T-helper 1 cell treated with Interleukin-12 subunit alpha and Interleukin-12 subunit beta and Interleukin-4 antibody, amounts not matched to agents 30 μg/mL and 1 μg/mL, for 36 hours (primary cell): ENCODE results near the gene USP32.
"Not testable (repeated sequence)": the region's sequence is repeated elsewhere in the genome, so short reads cannot be mapped to it uniquely, and the experiment has no call there.

ENCODE experiments used
- H3K27ac Mint-ChIP-seq: one replicate; pipeline ENCODE4 v1.8.0; 2021; ENCODE audit warnings: mild to moderate bottlenecking, mixed read lengths
- H3K27me3 Mint-ChIP-seq: one replicate; pipeline ENCODE4 v1.8.0; 2021; ENCODE audit warnings: low read depth, mixed read lengths
- H3K36me3 Mint-ChIP-seq: one replicate; pipeline ENCODE4 v1.8.0; 2021; ENCODE audit warnings: low read depth, mixed read lengths
- H3K4me1 Mint-ChIP-seq: one replicate; pipeline ENCODE4 v1.8.0; 2021; ENCODE audit warnings: low read depth, mixed read lengths
- H3K4me3 Mint-ChIP-seq: one replicate; pipeline ENCODE4 v1.8.0; 2021; ENCODE audit warnings: mild to moderate bottlenecking, moderate library complexity, mixed read lengths
- H3K9me3 Mint-ChIP-seq: one replicate; pipeline ENCODE4 v1.8.0; 2021; ENCODE audit warnings: mixed read lengths

Gene USP32

DNA sequence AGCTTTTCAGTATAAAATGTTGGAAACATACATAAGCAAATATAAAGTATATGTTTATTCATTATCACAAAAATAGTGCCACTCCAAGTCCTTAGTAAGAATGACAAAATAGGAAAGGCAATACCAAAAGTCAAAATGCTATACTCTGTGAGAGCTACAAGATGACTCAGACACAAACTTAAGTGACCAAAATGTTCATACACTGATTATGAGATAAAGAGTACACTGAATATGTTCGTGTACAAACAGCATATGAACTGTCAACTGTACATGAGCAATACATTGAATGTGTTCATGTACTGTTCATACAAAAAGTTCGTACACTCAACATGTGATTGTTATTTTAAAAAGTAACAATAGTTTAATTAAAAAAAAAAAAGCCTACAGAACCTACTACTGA lies 138.9 kb downstream of the USP32 start:
- Mint-ChIP-seq H3K4me3 (no peak overlapping the region), H3K4me1 (peaks cover 3% of the 10 kb centered on the region), H3K27me3 (no peaks in the 10 kb centered on the region), H3K9me3 (no peaks in the 10 kb centered on the region), H3K27ac (no peak overlapping the region), H3K36me3 (peaks cover 20% of the 10 kb centered on the region)

DNA sequence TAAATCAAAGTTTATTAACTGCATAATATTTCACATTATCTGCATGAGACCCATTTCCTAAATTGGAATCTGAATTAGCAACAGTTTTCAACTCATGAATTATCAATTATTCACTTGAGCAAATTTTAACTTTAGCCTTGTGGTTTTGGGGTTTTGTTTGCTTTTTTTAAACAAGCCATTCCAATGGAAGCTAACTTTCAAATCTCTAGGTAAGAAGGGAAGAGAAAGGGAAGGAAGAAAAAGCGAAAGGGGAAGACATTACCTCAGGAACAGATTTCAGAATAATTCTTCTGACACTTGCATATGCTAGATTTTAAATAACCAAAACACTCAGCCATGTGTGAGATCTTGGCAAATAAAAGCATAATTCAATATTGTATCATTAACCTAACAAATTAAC lies 139.5 kb downstream of the USP32 start:
- H3K27ac Mint-ChIP-seq, result no peak overlapping the region
- H3K27me3 Mint-ChIP-seq, result no peaks in the 10 kb centered on the region
- no peak overlapping the region for H3K4me3 Mint-ChIP-seq
- peaks cover under 1% of the 10 kb centered on the region for H3K9me3 Mint-ChIP-seq
- H3K4me1 Mint-ChIP-seq, result no peaks in the 10 kb centered on the region
- peaks cover 21% of the 10 kb centered on the region for H3K36me3 Mint-ChIP-seq

DNA sequence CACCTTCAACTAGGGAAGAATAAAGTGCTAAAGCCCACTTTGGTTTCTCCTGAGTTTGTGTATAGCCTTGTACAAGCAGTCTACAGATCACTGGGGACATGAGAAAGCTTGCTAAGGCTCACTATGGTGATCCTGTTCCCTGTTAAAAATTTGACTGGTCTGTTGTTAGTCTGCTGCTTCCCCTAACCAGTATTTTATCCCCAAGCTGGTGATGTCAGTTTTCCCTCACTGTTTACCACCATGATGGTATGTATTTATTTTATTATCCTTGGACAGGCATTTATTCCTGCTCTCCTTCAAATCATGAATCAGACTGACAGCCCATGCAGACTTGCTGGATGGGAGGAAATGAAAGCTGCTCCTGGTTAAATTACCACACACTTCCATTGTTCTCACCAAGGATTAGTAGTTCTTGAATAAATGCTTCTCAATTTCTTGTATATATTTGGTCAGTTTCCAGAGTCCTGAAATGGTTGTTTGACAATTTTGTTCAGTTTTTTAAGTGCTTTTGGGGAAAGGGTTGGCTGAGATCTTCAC lies 142.6 kb downstream of the USP32 start:
- Mint-ChIP-seq H3K9me3 (peaks cover 3% of the 10 kb centered on the region), H3K27ac (no peak overlapping the region), H3K4me1 (no peaks in the 10 kb centered on the region), H3K4me3 (no peak overlapping the region), H3K27me3 (no peaks in the 10 kb centered on the region), H3K36me3 (peaks cover 26% of the 10 kb centered on the region)

DNA sequence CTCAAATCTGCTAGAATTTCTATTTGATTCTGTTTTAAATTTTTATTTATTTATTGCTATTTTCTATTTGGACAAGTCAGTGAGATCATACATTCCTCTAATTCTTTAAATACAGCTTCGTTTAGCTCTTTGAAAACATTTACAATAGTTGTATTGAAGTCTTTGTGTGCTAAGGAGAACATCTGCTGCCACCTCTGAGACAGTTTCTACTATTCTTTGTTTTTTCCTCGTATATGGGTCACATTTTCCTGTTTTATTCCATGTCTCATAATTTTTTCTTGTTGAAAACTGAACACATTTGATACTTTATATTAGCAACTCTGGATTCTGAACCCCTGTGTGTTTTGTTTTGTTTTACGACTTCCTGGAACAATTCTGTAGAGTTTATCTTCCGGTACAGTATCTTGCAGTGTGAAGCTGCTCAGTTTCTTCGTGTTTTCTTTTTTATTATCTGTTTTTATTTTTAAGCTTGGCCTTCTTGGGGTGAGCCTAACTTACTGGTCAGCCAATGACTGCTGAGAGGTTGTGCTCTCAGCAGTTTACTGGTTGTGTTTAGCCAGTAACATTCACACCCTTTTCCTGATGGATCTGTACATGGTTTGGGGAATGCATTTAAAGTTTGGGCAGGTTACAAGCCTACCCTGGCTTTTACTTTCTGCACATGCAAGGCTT lies 143.2 kb downstream of the USP32 start:
- no peak overlapping the region for H3K27ac Mint-ChIP-seq
- H3K27me3 Mint-ChIP-seq, result no peaks in the 10 kb centered on the region
- peaks cover 26% of the 10 kb centered on the region for H3K36me3 Mint-ChIP-seq
- no peaks in the 10 kb centered on the region for H3K4me1 Mint-ChIP-seq
- H3K9me3 Mint-ChIP-seq, result peaks cover 3% of the 10 kb centered on the region
- no peak overlapping the region for H3K4me3 Mint-ChIP-seq

DNA sequence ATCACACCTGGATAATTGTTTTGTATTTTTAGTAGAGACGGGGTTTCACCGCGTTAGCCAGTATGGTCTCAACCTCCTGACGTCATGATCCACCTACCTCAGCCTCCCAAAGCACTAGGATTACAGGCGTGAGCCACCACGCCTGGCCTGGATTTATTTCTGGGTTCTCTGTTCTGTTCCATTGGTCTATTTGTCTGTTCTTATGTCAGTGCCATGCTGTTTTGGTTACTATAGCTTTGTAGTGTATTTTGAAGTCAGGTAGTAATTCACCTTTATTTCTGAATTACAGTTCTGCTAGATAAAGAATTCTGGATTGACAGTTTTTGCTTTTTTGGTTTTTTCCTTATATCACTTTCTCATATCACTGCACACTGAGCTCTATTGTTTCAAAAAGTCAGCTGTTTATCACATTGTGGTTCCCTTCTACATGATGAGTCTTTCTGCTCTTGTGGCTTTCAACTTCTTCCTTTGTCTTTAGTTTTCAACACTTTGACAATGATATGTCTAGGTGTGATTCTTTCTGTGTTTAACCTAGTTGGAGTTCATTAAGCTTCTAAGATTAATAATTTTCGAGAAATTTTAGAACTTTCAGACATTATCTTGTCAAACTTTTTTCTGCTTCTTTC lies 144.0 kb downstream of the USP32 start:
- H3K27ac Mint-ChIP-seq, result no peak overlapping the region
- no peak overlapping the region for H3K4me3 Mint-ChIP-seq
- no peaks in the 10 kb centered on the region for H3K27me3 Mint-ChIP-seq
- peaks cover 3% of the 10 kb centered on the region for H3K9me3 Mint-ChIP-seq
- peaks cover 26% of the 10 kb centered on the region for H3K36me3 Mint-ChIP-seq
- H3K4me1 Mint-ChIP-seq, result no peaks in the 10 kb centered on the region

DNA sequence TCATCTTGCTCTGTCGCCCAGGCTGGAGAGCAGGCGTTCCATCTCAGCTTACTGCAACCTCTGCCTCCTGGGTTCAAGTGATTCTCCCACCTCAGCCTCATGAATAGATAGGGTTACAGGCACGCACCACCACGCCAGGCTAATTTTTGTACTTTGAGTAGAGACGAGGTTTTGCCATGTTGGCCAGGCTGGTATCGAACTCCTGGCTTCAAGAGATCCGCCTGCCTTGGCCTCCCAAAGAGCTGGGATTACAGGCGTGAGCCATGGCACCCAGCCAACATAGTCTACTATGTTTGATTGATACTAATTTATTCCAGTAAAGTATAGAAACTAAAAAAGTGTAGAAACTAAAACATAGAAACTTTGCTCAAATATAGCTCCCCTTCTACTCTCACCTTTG lies 147.3 kb downstream of the USP32 start:
- Mint-ChIP-seq H3K27me3 (no peaks in the 10 kb centered on the region), H3K36me3 (peaks cover 22% of the 10 kb centered on the region), H3K9me3 (peaks cover 3% of the 10 kb centered on the region), H3K27ac (no peak overlapping the region), H3K4me3 (no peak overlapping the region), H3K4me1 (no peaks in the 10 kb centered on the region)

DNA sequence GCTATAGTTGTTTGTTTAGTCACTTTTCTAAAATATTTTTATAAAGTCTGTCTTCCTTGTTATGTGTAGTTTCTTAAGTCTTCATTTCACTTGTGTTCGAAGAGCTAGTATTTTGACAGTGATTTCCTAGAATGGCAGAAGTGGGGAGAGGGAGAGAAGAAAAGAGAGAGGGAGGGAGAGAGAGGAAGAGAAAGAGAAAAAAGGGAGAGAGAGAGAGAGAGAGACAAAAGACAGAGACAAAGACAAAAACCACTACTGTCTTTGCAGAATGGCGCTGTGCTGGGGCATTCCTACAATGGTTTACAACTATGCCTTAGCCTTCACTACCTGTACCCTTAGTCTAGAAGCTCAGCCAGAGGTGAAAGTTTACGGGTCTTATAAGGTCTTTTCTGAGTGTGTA lies 151.6 kb downstream of the USP32 start:
- H3K9me3 Mint-ChIP-seq, result no peaks in the 10 kb centered on the region

DNA sequence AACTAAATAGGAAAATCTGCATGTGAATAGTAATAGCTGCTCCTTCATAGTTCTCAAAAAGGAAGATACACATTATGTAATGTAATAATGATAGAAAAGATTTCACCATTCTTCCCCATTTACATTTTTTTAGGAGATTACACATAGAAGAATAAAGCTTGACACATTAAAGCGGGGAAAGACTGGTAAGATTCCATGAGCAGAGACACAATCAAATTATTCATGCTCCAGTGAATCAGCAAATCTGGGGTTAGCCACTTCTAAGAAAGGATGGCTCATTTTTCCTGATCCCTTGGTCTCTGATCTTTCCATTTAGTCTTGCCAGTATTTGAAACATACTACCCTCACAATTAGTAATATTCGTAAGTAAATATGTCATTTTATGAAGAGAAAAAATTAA lies 160.2 kb downstream of the USP32 start:
- Mint-ChIP-seq H3K27ac (no peak overlapping the region), H3K4me1 (peaks cover 2% of the 10 kb centered on the region), H3K36me3 (peaks cover 7% of the 10 kb centered on the region), H3K27me3 (no peaks in the 10 kb centered on the region), H3K9me3 (no peaks in the 10 kb centered on the region), H3K4me3 (no peak overlapping the region)

More for the DNA sequence above, 151.6 kb downstream of the USP32 start:
- Mint-ChIP-seq H3K36me3 (peaks cover 3% of the 10 kb centered on the region), H3K27ac (no peak overlapping the region), H3K4me1 (no peaks in the 10 kb centered on the region), H3K4me3 (no peak overlapping the region), H3K27me3 (no peaks in the 10 kb centered on the region)

DNA sequence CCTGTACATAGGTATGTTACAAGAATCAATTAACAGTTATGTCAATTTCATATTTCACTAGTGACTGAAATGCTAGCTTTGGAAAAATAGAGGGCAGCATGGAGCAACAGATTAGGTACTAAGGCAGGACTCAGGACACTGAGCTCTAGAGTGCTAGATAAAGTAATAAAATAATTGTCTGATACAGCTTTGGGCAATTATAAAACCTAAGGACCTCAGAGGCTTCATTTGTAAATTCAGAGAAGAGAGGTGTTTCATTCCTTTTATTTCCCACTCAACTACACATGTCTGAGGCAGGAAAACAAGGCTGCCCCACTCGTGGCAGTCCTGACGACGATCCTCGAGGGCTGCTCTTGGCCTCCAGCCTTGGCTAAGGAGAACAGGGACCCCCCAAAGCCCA lies 160.7 kb downstream of the USP32 start:
- peaks cover 2% of the 10 kb centered on the region for H3K4me1 Mint-ChIP-seq
- H3K9me3 Mint-ChIP-seq, result no peaks in the 10 kb centered on the region
- no peak overlapping the region for H3K27ac Mint-ChIP-seq
- H3K36me3 Mint-ChIP-seq, result peaks cover 7% of the 10 kb centered on the region
- H3K4me3 Mint-ChIP-seq, result no peak overlapping the region
- H3K27me3 Mint-ChIP-seq, result no peaks in the 10 kb centered on the region

DNA sequence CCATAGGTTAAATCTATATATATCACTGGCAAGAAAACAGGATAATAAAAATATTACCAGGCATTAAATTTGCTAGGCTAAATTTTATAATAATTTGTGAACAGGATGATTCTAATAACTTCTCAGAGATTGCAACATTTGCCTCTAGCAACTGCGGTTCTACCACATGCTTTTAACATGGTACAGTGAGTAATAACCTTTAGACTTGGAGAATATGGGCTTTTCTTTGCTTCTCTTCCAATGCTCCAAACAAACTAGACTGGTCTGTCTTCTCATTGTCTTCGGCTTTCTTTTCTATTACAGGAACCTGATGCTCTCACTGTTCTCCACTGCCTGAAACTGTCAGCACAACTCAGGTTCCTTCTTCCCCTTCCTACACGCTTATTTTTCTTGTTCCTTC lies 161.6 kb downstream of the USP32 start:
- Mint-ChIP-seq H3K9me3 (no peaks in the 10 kb centered on the region), H3K36me3 (peaks cover 7% of the 10 kb centered on the region), H3K27me3 (no peaks in the 10 kb centered on the region), H3K4me1 (peaks cover 2% of the 10 kb centered on the region), H3K4me3 (no peak overlapping the region), H3K27ac (no peak overlapping the region)

DNA sequence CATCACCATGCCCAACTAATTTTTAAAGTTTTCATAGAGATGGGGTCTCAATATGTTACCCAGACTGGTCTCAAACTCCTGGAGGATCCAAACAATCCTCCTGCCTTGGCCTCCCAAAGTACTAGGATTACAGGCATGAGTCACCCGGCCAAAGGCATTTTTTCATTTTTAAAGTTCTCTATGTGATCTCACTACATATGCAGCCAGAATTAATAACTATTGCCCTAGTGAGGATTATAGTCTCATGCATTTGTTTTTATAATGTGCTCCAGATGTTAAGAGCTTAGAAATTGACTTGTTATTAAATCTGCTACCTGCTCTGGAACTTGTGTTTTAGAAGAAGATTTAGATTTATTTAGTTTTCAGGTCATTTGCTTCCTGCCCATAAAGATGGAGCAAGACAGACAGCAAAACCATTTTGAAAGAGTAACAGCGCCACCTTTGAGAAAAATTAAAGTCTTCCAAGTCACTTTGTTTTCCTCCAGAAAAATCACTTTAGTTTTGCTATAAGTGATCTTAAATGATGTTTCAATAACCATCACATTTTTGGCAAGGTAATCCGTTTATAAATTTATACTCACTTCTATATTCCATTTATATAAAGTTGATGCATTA lies 162.6 kb downstream of the USP32 start:
- Mint-ChIP-seq H3K36me3 (peaks cover 2% of the 10 kb centered on the region), H3K9me3 (no peaks in the 10 kb centered on the region), H3K4me3 (no peak overlapping the region), H3K27me3 (no peaks in the 10 kb centered on the region), H3K4me1 (peaks cover 2% of the 10 kb centered on the region), H3K27ac (no peak overlapping the region)

DNA sequence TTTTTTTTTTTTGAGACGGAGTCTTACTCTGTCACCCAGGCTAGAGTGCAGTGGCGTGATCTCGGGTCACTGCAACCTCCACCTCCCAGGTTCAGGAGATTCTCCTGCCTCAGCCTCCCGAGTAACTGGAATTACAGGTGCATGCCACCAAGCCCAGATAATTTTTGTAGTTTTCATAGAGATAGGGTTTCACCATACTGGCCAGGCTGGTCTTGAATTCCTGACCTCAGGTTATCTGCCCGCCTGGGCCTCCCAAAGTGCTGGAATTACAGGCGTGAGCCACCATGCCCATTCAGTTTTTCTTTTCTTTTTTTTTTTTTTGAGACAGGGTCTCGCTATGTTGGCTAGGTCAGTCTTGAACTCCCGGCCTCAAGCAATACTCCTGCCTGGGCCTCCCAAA lies 164.7 kb downstream of the USP32 start:
- not testable (repeated sequence) for H3K4me3 Mint-ChIP-seq

DNA sequence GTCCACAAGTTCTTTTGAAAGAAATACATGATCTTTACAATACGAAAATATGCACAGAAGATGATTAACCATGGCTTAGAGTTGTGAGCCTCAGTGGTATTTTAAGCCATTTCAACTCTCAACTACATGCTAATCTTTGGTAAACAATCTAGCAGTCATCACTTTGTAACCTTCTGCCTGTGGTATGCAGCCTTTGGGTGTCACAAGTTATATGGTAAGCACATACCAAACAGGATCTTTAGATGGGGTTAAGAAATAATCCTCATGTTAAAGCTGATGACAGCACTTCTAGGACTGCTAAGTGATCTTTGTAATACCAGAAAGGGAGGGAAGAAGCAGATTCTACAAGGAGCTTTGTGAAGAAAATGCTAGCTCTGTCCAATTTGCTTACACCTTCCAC lies 167.9 kb downstream of the USP32 start:
- no peaks in the 10 kb centered on the region for H3K27me3 Mint-ChIP-seq
- no peak overlapping the region for H3K4me3 Mint-ChIP-seq
- no peaks in the 10 kb centered on the region for H3K9me3 Mint-ChIP-seq
- H3K4me1 Mint-ChIP-seq, result no peaks in the 10 kb centered on the region
- peaks cover 11% of the 10 kb centered on the region for H3K36me3 Mint-ChIP-seq
- no peak overlapping the region for H3K27ac Mint-ChIP-seq

More for the DNA sequence above, 164.7 kb downstream of the USP32 start:
- H3K36me3 Mint-ChIP-seq, H3K27ac Mint-ChIP-seq, H3K27me3 Mint-ChIP-seq, H3K4me1 Mint-ChIP-seq, H3K9me3 Mint-ChIP-seq: not testable (repeated sequence)

DNA sequence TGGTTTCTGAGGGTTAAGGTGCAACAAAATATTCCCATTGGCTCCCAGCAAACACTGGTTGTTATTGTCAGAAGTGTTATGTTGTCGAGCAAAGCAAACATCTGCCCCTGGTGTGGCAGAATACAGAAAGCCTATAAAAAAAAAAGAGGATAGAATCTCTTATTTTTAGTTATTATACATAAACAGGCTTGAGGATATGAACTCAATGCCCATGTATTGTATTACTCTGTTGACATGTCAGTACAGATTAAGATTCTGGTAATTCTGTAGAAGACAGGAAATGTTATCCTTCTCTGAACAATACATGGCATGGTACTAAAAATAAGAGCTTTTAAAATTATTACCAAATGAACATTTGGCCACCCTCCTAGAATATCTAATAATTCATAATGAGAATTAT lies 168.5 kb downstream of the USP32 start:
- Mint-ChIP-seq H3K27ac (no peak overlapping the region), H3K27me3 (no peaks in the 10 kb centered on the region), H3K4me1 (no peaks in the 10 kb centered on the region), H3K9me3 (no peaks in the 10 kb centered on the region), H3K4me3 (no peak overlapping the region), H3K36me3 (peaks cover 11% of the 10 kb centered on the region)

DNA sequence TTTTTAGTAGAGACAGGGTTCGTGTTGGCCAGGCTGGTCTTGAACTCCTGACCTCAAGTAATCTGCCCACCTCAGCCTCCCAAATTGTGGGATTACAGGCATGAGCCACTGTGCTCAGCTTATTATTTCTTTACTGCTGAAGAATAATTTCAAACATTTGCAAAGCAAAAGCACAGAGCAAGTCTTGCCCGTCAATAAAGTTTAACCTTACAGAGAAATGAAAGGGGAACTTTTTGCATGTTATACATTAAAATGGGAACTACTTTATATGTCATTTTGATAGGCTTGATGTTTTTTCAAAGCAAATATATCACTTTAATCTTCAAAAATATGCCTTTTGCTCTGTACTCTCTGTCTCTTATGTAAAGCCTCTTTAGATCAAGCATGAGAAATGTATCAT lies 173.2 kb downstream of the USP32 start:
- H3K4me1 Mint-ChIP-seq, H3K27ac Mint-ChIP-seq, H3K9me3 Mint-ChIP-seq, H3K4me3 Mint-ChIP-seq, H3K27me3 Mint-ChIP-seq: not testable (repeated sequence)
- peaks cover 11% of the 10 kb centered on the region for H3K36me3 Mint-ChIP-seq
